Skeletal muscle cell (primary cell): Measurements from ENCODE around the gene HBZ.
"Not testable (repeated sequence)": the region's sequence is repeated elsewhere in the genome, so short reads cannot be mapped to it uniquely, and the experiment has no call there.

Source experiments
- DNase-seq: peaks from one replicate; pipeline ENCODE4 v3.0.0-alpha.2; 2010; ENCODE audit warnings: low read depth
- H3K4me3 ChIP-seq: 2 replicates; pipeline ENCODE4 v1.5.1; 2011; ENCODE audit warnings: low read depth, mild to moderate bottlenecking, control low read depth, low read length, moderate library complexity

HBZ gene

GRCh38 chr16:192686-193085 is 40.2 kb downstream of the HBZ start:
- H3K4me3 ChIP-seq, result no peak overlapping the region
- no peak for DNase-seq

- no peak for DNase-seq
- no peak overlapping the region for H3K4me3 ChIP-seq
Observed at GRCh38 chr16:193441-193840, 41.0 kb downstream of the HBZ start.

DNA sequence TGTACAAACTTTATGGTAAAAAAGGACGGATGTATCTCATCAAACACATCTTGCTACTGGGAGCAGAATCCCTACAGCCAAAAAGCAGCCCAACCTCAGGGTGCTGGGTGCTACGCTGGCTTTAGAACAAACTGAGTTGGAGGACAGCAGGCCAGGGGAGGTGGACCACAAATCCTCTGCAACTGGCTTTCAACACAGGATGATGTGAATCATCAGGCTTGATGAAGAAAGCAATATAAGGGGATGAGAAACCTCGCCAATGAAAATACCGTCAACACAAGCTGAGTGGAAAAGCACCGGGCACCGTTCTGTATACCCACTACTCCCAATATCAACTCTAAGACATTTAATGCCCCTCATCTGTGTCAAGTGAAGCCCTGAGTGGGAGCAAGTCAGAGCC is 42.1 kb downstream of the HBZ start:
- H3K4me3 ChIP-seq, result no peak overlapping the region
- peak; percentile 31 for DNase-seq

DNA sequence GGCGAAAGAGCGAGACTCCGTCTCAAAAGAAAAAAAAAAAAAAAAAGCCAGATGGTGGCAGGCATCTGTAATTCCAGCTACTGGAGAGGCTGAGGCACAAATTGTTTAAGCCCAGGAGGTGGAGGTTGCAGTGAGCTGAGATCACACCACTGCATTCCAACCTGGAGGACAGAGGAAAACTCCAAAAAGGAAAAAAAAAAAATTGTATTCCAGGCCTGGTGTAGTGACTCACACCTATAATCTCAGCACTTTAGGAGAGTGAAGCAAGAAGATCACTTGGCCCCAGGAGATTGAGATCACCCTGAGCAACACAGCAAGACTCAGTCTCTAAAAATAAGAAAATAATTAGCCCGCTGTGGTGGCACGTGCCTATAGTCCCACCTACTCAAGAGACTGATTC is 47.9 kb downstream of the HBZ start:
- H3K4me3 ChIP-seq, result no peak overlapping the region
- DNase-seq, result peak; percentile 22

DNA sequence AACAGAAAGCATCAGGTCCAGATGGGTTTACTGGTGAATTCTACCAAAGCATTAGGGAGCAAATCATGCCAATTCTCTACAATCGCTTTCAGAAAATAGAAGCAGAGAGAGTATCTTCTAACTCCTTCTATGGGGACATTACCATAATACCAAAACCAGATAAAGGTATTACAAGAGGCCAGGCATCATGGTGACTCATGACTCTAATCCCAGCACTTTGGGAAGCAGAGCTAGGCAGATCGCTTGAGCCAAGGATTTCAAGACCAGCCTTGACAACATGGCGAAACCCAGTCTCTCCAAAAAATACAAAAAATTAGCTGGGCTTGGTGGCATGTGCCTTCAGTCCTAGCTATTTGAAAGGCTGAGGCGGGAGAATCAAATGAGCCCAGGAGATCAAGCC is 50.8 kb downstream of the HBZ start:
- H3K4me3 ChIP-seq, result no peak overlapping the region
- DNase-seq, result no peak

- DNase-seq, H3K4me3 ChIP-seq: not testable (repeated sequence)
Observed at GRCh38 chr16:204046-204445, 51.6 kb downstream of the HBZ start.
